SK-N-MC (cell line): ENCODE measurements around the gene IZUMO4.

ENCODE experiments used
- EZH2 ChIP-seq: fragments of 200-600 bp; sonication (generic); IDR thresholded peaks from one replicate; pipeline ENCODE4 v1.6.1; 2017; ENCODE audit warnings: antibody characterized with exemption
- POLR2AphosphoS5 ChIP-seq: IDR thresholded peaks from 2 replicates; pipeline ENCODE4 v1.6.1; 2012; ENCODE audit warnings: mild to moderate bottlenecking, low read depth, low read length, borderline replicate concordance

GRCh38 chr19:2097203-2097885 is 629 bp downstream of the IZUMO4 start:
- TF ChIP-seq EZH2 (no peak), POLR2AphosphoS5 (no peak)
